ENCODE data around the gene NLN.
"Not testable (repeated sequence)": the region's sequence is repeated elsewhere in the genome, so short reads cannot be mapped to it uniquely, and the experiment has no call there.

The NLN gene

GRCh38 chr5:65775476-65775875, 53.5 kb downstream of the NLN start:
- no peak for DNase-seq

GRCh38 chr5:65776441-65777141, 54.6 kb downstream of the NLN start:
- DNase-seq, result no peak

- DNase-seq, result no peak
Observed at GRCh38 chr5:65778126-65778525, 56.1 kb downstream of the NLN start.

GRCh38 chr5:65779643-65780042, 57.6 kb downstream of the NLN start:
- DNase-seq, result peak; percentile 22

- DNase-seq, result not testable (repeated sequence)
Observed at GRCh38 chr5:65788296-65788695, 66.3 kb downstream of the NLN start.

GRCh38 chr5:65790371-65791163, 68.6 kb downstream of the NLN start:
- peak; percentile 38 for DNase-seq

GRCh38 chr5:65791712-65792673, 70.0 kb downstream of the NLN start:
- no peak for DNase-seq

GRCh38 chr5:65796269-65796668, 74.3 kb downstream of the NLN start:
- no peak for DNase-seq

- DNase-seq, result peak; percentile 42
Observed at GRCh38 chr5:65796751-65797316, 74.8 kb downstream of the NLN start.

GRCh38 chr5:65797481-65797880, 75.5 kb downstream of the NLN start:
- DNase-seq, result no peak

- no peak for DNase-seq
Observed at GRCh38 chr5:65799857-65800256, 77.9 kb downstream of the NLN start.

- DNase-seq, result no peak
Observed at GRCh38 chr5:65800775-65801174, 78.8 kb downstream of the NLN start.

GRCh38 chr5:65801352-65801783, 79.4 kb downstream of the NLN start:
- DNase-seq, result no peak

GRCh38 chr5:65802080-65802479, 80.1 kb downstream of the NLN start:
- DNase-seq, result no peak

- no peak for DNase-seq
Observed at GRCh38 chr5:65802820-65803219, 80.8 kb downstream of the NLN start.

- no peak for DNase-seq
Observed at GRCh38 chr5:65803699-65804391, 81.8 kb downstream of the NLN start.

GRCh38 chr5:65805089-65805488, 83.1 kb downstream of the NLN start:
- DNase-seq, result no peak

- DNase-seq, result not testable (repeated sequence)
Observed at GRCh38 chr5:65807494-65807893, 85.5 kb downstream of the NLN start.

GRCh38 chr5:65808251-65808741, 86.3 kb downstream of the NLN start:
- no peak for DNase-seq

GRCh38 chr5:65808818-65809217, 86.8 kb downstream of the NLN start:
- DNase-seq, result no peak

- DNase-seq, result no peak
Observed at GRCh38 chr5:65809817-65810531, 88.0 kb downstream of the NLN start.

Data from CD4-positive, alpha-beta T cell treated with Interleukin-17A for 1 hour (primary cell).